HG03442 (cell line): ENCODE results near the gene DNAJC2.

Source experiments
- ATAC-seq: cut with Tn5 transposase; IDR thresholded peaks from one replicate; pipeline ENCODE4 v1.9.1; 2021; ENCODE audit warnings: mild to moderate bottlenecking, moderate library complexity; ENCODE audit not compliant: unreplicated experiment

Gene DNAJC2

GRCh38 chr7:103344453-103345149, at the start of gene DNAJC2:
Gene DNAJC2 (minus strand): TSS chr7:103344767. CDS start chr7:103344622, 145 bp downstream.
- ATAC-seq, result peak; percentile 78

DNA sequence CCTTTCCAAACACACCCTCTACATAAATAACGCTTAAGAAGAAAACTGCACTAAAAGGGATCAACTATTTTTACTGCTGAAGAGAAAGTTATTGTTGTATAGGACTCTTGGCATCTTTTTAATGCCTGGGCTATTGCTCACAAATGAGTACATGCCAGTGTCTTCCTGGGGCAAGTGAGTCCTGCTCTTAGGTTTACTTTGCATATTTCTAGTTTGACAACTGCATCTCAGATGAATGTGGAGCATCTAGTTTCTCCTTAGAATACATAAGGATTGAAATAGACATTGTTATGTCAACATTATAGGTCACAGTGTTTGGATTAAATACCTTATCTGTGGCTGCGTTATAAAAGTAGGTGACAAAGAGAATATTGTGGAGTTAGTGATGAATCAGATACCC, 47.4 kb upstream of the DNAJC2 start:
- no peak for ATAC-seq

- ATAC-seq, result no peak
Measured at GRCh38 chr7:103391150-103391549, 46.6 kb upstream of the DNAJC2 start.

DNA sequence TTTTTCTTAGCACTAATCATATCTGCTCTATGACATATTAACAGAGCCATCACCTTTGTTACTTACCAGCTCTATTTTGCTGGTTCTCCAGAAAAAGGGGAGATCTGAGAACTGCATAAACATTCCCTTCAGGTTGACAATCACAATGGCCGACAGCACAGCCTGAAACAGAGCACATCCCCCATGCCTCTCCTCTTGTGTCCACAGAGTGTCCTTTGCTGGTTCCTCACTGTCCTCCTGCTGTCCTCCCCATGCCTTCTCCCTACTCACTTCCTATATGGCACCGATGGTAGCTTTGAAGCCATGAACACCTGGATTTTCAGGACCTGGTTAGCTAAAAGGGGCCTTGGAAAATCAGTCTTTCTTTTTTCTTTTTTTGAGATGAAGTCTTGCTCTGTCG, 44.7 kb upstream of the DNAJC2 start:
- no peak for ATAC-seq

- no peak for ATAC-seq
Measured at GRCh38 chr7:103388469-103389140, 44.0 kb upstream of the DNAJC2 start.

GRCh38 chr7:103387242-103387641, 42.7 kb upstream of the DNAJC2 start:
- ATAC-seq, result no peak

DNA sequence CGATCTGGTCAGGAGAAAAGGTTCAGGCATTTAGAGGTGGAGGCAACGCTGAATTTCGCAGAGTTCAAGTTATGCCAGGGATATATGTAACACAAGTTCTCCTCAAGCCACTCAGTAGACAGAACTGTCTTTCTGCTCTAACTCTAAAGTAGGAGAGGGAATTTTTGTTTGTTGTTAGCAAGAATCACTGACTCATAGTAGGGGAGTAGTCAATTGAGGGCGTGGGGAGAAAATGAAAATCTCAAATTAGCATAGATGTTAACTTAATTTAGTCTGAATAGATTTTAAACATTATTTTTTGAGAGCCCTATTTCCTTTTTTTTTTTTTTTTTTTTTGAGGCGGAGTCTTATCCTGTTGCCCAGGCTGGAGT, 37.5 kb upstream of the DNAJC2 start:
- no peak for ATAC-seq

DNA sequence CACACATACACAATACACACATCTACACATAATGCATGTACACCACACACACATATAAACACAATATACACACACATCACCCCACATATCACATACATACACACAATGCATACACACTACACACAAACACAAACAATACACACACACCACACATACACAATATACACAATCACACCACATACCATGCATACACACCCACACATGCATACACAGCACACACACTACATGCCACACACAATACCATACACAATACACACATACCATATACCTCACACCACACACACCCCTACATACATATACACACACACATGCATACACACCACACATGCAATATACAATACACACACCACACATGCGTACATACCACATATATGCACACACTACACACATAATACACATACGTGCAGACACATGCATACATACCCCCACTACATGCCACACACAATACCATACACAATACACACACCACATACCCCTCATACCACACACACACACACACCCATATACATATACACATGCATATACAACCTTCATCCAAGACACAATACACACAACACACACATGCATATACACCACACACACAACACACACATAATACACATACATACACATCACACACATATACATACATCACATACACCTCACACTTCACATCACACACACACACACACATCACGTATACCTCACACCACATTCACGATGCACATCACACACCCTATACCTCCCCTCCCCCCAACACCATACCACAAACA, 36.9 kb upstream of the DNAJC2 start:
- ATAC-seq, result no peak

DNA sequence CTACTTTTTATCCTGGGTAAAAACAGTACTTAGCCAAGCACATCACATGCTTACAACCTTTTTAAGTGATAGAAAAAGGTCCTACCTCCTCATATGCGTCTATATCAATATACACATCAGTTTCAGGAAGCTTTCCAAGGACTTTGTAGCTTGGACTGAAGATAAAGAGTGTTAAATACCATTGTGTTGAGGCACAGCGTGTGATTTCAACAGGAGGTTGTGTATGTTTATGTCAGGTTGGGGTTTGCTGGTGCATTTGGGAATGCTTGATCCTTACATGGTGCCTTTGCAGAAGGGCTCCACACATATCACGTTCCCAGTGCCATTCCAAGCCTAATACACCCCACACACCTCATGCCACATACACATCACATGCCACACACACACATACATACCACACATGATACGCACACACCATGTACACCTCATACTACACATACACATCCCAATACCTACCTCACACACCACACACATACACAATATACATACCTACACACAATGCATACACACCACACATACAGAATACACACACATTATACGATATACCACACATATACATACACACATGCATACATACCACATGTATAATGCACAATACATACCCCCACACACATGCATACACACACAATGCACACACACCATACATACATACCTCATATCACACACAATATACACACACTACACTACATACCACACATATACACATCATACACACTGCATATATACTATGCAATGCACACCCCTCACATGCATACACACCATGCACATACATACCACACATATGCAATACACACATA, 36.0 kb upstream of the DNAJC2 start:
- no peak for ATAC-seq

- ATAC-seq, result no peak
Measured at GRCh38 chr7:103379270-103379975, 34.9 kb upstream of the DNAJC2 start.

DNA sequence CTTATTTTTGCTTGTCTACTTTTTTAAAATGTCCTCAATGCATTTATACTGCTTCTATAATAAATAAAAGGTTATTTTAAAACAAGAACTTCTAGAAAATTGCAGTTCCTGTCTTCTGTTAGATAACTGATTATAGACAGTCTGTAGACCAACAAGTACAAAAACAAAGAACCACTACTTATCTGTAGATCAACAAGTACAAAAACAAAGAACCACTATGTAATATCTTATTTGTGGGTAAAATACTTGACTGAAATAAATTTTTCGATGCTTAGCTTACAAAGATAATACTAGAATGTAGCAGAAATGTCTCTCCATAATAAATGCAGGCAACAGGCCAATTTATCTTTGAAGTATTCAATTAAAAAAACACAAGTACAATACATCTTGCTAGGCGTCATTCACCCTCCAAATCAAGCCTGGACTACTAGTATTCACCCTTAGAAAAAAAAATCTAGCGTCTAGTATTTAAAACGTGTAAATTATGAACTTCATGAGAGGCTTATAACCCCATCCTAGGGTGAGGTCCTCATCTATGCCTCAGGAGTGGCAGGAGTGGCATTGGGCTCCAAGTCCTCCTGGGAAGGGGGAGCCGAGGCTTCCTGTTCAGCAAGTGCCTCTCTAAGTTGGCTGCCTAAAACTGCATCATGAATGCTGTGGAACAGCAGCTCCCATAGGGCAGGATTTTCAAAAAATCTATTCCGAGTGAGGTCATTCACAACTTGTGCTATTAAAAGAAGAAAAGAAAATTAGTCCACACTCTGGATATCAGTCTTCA, 29.5 kb upstream of the DNAJC2 start:
- ATAC-seq, result no peak

- no peak for ATAC-seq
Measured at GRCh38 chr7:103369432-103369831, 24.9 kb upstream of the DNAJC2 start.

GRCh38 chr7:103349805-103350204, 5.2 kb upstream of the DNAJC2 start:
- no peak for ATAC-seq

GRCh38 chr7:103348959-103349358, 4.4 kb upstream of the DNAJC2 start:
- no peak for ATAC-seq

GRCh38 chr7:103348452-103348851, 3.9 kb upstream of the DNAJC2 start:
- no peak for ATAC-seq

- peak; percentile 70 for ATAC-seq
Measured at GRCh38 chr7:103347507-103348267, 3.1 kb upstream of the DNAJC2 start, which contains the start of gene PSMC2. Gene PSMC2 (plus strand): TSS chr7:103347643. CDS start chr7:103347712, 69 bp downstream.

GRCh38 chr7:103346396-103346795, 1.8 kb upstream of the DNAJC2 start:
- no peak for ATAC-seq

DNA sequence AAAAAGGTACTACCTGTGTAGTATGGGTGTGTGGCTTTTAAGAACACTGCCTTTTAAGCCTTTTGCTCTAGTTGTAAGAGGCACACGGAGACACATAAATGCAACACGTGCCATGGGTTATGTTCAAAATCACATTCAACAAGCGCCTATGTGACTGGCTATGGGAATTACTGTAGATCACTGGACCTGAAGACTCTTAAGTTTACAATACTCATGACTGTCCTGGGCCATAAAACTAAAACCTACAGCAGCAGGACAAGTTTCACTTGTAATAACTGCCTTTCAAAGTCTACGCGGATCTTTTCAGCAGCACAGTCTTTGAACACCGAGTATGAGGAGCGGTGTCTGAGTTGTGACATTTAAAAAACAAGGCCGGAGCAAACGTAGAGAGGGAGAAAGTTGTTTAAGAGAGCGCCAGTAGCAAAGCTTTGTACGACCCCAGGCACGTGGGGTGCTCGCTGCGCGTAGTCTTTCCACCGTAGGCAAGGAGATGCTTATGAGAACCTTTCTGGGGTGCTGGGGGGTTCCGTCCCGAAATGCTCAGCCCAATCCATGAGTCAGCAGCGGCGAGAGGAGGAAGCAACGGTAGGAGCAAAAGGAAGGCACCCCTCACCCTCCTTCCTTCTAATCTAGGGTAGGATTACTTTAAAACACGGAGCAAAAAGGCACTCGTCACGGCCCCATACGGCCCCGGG, 662 bp downstream of the DNAJC2 start:
- ATAC-seq, result peak; percentile 3
